Retinal pigment epithelial cell (primary cell): ENCODE measurements around the gene BLVRB.
"Not testable (repeated sequence)": the region's sequence is repeated elsewhere in the genome, so short reads cannot be mapped to it uniquely, and the experiment has no call there.

Source experiments
- DNase-seq: peaks from one replicate; pipeline ENCODE4 v3.0.0-alpha.2; 2010; ENCODE audit warnings: low read depth
- H3K4me3 ChIP-seq: 2 replicates; pipeline ENCODE4 v1.5.1; 2011; ENCODE audit warnings: mild to moderate bottlenecking, low read length, control low read depth, moderate library complexity
- TF ChIP-seq, protein P1 (sequence below): conservative IDR thresholded peaks from 2 replicates; pipeline ENCODE4 v1.5.1; 2011; ENCODE audit warnings: low read depth, low read length, control low read depth, inconsistent platforms

The BLVRB gene

DNA sequence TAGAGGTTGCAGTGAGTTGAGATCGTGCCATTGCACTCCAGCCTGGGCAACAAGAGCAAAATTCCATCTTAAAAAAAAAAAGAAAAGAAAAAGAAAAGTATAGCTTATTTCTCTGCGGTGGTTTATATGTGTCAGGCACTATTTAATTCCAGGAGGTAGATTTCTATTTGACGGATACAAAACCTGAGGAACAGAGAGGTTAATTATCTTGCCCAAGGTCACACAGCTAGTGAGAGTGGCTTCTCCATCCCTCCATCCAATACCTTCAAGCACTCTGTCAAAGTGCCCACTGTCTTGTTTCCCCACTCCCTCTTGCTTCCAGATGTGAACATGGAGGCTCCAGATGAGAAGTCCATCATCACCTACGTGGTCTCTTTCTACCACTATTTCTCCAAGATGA, 36.1 kb upstream of the BLVRB start:
- H3K4me3 ChIP-seq: no peak overlapping the region
- TF ChIP-seq, protein P1, sequence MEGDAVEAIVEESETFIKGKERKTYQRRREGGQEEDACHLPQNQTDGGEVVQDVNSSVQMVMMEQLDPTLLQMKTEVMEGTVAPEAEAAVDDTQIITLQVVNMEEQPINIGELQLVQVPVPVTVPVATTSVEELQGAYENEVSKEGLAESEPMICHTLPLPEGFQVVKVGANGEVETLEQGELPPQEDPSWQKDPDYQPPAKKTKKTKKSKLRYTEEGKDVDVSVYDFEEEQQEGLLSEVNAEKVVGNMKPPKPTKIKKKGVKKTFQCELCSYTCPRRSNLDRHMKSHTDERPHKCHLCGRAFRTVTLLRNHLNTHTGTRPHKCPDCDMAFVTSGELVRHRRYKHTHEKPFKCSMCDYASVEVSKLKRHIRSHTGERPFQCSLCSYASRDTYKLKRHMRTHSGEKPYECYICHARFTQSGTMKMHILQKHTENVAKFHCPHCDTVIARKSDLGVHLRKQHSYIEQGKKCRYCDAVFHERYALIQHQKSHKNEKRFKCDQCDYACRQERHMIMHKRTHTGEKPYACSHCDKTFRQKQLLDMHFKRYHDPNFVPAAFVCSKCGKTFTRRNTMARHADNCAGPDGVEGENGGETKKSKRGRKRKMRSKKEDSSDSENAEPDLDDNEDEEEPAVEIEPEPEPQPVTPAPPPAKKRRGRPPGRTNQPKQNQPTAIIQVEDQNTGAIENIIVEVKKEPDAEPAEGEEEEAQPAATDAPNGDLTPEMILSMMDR: no peak
- DNase-seq: no peak

DNA sequence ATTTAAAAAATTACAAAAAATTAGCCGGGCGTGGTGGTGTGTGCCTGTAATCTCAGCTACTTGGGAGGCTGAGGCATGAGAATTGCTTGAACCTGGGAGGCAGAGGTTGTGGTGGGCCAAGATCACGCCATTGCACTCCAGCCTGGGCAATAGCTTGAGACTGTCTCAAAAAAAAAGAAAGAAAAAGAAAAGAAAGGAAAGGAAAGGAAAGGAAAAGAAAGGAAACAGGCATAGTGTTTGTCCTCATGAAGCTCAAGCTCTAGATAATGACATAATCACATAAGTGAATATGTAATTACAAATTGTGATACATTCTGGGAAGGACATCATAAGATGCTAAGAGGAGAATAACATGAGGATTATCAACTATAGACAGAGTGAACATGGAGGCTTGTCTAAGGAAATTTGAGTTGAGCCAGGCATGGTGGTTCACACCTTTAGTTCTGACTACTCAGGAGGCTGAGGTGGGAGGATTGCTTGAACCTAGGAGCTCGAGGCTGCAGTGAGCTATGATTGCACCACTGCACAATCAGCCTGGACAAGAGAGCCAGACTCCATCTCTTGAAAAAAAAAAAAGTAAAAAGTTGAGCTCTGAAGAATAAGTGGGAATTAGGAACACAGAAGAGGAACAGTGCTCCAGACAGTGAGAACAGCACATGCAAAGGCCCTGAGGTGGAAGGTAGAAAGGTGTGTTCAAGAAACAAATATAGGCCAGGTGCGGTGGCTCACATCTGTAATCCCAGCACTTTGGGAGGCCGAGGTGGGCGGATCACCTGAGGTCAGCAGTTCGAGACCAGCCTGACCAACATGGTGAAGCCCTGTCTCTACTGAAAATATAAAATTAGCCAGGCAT, 35.4 kb upstream of the BLVRB start:
- H3K4me3 ChIP-seq, DNase-seq: not testable (repeated sequence)

- no peak overlapping the region for H3K4me3 ChIP-seq
- TF ChIP-seq, protein P1: no peak
- no peak for DNase-seq
Observed at GRCh38 chr19:40499320-40499719, 33.8 kb upstream of the BLVRB start.

- TF ChIP-seq, protein P1: no peak
- H3K4me3 ChIP-seq: no peak overlapping the region
- DNase-seq: no peak
Observed at GRCh38 chr19:40497214-40497613, 31.7 kb upstream of the BLVRB start.

DNA sequence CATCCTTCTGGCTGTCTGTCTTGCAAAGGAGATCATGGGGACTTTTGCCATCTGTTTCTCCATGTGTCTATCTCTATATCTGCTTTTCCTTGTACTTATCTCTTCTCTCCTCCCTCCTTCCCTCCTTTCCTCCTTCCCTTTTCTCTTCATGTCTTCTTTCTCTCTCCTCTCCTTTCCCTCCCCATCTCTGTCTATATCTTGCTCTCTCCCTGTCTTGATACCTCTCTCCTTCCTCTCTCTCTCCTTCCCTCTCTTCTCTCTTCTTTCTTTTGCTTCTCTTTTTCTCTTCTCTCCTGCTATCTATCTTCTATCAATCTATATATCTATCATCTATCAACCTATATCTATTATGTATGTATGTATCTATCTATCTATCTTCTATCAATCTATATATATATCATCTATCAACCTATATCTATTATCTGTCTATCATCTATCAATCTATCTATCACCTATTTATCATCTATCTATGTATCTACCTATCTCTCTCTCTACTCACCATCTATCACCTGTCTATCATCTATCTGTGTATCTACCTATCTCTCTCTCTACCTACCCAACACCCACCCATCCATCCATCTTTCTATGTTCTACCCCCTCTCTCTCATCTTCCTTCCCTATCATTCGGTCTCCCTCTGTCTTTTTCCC, 28.8 kb upstream of the BLVRB start:
- TF ChIP-seq, protein P1: no peak
- no peak overlapping the region for H3K4me3 ChIP-seq
- DNase-seq: no peak

DNA sequence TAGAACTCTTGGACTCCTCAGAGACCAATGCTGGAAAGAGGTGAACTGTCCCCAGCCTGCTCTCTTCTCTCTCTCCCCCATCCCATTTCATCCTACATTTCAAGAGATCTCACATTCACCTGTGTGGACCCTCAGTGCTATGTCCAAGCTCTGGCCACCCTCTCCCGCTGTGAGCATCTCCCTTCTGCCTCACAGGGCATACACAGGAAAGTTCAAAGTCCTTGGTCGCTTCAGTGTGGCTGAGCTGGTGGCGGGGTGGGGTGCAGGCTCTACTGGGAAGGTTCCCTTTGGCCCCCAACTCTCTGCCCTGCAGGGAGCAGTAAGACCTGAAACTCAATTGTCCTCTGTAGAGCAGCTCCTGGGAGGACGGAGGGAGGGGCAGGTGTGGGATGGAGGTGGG, 28.2 kb upstream of the BLVRB start:
- no peak overlapping the region for H3K4me3 ChIP-seq
- TF ChIP-seq, protein P1: no peak
- DNase-seq: no peak

DNA sequence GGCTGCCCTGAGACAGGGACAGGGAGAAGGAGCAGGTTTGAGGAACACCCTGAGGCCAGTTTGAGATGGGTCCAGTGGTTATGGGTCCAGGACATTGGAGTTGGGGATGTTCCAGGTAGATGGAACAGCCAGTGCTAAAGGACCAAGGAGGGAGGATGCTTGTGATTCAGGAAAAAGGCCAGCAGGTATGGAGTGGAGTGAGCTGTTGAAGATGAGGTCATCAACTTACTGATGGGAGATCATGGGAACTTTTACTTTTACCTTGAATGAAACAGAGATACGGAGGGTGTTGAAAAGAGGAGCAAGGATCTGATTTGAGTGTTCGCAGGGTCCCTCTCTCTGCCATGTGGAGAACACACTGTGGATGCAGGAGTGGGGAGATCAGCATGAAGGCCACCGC, 26.7 kb upstream of the BLVRB start:
- DNase-seq: no peak
- TF ChIP-seq, protein P1: no peak
- no peak overlapping the region for H3K4me3 ChIP-seq
